HG02610 (cell line): ENCODE results near the gene SLC12A8.

Experiments
- ATAC-seq: cut with Tn5 transposase; IDR thresholded peaks from one replicate; pipeline ENCODE4 v1.9.1; 2021; ENCODE audit warnings: mild to moderate bottlenecking, moderate library complexity; ENCODE audit not compliant: unreplicated experiment

The SLC12A8 gene, protein sequence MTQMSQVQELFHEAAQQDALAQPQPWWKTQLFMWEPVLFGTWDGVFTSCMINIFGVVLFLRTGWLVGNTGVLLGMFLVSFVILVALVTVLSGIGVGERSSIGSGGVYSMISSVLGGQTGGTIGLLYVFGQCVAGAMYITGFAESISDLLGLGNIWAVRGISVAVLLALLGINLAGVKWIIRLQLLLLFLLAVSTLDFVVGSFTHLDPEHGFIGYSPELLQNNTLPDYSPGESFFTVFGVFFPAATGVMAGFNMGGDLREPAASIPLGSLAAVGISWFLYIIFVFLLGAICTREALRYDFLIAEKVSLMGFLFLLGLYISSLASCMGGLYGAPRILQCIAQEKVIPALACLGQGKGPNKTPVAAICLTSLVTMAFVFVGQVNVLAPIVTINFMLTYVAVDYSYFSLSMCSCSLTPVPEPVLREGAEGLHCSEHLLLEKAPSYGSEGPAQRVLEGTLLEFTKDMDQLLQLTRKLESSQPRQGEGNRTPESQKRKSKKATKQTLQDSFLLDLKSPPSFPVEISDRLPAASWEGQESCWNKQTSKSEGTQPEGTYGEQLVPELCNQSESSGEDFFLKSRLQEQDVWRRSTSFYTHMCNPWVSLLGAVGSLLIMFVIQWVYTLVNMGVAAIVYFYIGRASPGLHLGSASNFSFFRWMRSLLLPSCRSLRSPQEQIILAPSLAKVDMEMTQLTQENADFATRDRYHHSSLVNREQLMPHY

DNA sequence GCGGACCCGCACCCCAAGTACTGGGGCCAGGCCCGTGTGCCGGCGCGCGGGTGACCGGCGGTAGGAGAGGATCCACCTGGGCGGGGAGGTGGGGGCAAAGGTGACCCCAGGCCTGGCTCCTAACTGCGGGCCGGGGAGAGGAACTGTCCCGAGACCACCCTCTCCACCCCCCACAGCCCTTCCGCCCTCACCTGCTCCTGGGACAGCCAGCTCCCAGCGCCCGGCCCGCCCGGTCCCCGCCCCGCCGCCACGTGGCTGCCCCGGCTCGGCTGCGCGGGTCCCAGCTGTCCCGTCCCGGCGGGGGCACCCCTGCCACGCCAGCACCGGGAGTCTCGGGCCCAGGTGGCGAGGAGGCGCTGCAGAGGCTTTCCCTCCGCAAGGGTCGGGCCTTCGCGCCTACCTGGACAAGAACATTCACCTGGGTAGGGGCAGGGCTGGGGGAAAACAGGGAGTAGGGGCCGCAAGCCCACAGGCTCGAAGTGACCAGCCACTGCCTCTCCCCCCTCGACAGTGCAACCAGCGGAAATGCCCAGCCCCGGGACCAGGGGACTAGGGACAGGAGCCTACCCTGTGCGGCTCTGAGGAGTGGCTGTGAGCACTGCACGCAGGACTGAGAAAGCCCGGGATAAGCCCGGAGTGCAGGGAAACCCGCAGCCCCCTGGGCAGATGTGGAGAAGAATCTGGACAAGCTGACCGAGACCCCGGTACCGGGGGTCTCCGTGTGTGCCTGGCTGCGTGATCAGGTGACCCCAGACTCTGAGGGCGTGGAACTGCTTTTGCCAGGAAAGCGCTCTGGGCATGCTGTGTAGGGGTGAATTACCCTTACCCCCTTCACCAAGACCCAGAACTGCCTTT, at the start of gene SLC12A8:
TSS of gene SLC12A8 (minus strand) at position 240 of the 855 bp plus-strand sequence. CDS start 1,399 bp downstream, outside the sequence.
- no peak for ATAC-seq

DNA sequence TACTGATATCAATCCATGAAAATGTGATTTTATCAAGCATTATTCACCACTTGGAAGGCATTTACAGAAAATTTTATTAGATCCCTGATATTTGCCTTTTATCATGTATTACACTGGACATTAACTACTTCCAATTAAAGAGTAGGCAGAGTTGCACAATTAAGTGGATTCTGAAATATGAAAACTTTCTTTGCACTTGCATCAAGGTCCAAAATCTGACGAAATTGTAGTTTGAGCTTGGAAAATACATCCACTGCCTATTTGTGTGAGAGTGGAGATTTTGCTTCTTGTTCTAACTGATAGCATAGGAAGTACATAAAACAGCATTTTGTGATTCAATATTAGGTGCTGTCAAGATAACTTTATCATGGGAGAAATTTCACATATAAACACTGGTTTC, 49.6 kb upstream of the SLC12A8 start:
- ATAC-seq = no peak

DNA sequence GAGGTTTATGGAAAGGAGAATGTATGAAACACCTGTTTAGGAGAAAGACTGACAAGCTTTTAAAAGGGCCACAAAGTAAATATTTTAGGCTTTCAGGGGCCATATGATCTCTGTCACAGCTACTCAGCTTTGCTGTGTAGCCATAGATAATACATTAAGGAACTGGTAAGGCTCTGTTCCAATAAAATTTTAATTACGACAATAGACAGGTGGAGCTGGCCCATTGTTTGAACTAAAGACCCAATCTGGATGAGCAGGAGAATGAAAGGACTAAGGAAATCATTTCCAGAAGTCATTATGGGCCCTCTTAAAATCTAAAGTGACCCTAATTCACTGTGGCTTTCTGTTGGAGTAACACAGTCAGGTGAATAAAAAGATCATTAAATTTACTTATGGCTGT, 48.5 kb upstream of the SLC12A8 start:
- no peak for ATAC-seq

DNA sequence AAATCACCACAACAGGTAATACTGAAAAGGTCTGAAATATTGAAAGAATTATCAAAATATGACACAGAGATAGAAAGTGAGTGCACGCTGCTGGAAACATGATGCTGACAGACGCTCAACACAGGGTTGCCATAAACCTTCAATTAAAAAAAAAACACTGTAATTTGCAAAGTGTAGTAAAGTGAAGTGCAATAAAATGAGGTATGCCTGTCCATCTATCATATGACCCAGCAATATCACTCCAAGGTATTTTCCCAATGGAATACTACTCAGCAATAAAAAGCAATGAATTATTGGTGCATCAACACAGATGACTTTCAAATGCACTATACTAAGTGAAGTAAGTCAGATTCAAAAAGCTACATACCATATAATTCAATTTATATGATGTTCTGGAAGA, 47.6 kb upstream of the SLC12A8 start:
- no peak for ATAC-seq

DNA sequence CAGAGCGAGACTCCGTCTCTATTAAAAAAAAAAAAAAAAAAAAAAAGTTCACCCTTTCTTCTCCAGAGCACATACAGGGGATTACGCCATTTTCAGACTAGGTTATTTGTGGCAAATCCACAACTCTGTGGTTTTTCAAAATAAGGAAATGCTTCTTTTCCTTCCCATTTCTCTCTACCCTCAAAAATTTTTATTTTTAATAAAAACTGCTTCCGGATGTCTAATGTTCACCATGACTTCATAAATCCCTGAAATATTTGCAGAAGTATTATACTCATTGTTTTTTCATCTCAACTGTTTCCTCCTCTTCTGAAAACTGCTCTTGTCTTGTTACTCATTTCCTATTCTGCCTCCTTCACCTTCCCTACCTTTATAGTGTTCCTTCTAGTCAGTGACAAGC, 45.0 kb upstream of the SLC12A8 start:
- no peak for ATAC-seq

DNA sequence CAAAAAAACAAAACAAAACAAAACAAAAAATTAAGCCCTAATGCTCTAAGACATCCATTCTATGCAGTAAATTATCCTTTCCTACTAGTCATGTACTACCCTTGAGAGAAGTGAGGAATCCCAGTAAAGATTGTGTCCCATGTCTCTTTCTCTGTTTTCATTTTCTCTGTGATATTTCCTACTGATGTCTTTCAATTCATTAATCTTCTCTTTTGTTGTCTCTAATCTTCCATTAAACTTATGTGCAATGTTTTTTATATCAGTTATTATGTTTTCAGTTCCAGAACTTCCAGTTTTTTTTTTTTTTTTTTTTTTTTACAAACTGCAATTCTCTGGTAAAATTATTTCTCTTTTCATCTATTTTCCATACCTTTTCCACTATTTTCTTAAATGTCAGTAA, 44.1 kb upstream of the SLC12A8 start:
- ATAC-seq = no peak

GRCh38 chr3:125250973-125251372, 38.4 kb upstream of the SLC12A8 start:
- ATAC-seq = no peak

DNA sequence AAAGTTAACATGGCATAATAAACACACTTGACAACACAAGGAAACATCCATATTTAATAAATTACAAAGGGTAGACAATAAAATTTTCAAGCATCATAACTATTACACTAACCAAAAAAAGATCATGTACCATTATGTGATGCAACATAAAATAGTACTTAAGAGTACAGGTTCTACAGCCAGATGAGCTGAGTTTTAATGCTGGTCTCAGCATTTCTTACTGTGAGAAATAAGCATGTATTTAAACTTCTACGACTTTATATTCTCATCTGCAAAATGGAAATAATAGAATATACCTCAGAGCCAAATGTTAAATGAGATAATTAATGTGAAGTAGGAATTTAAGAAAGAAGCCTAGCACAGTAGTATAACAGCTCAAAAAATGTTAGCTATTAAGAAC, 33.7 kb upstream of the SLC12A8 start:
- no peak for ATAC-seq

DNA sequence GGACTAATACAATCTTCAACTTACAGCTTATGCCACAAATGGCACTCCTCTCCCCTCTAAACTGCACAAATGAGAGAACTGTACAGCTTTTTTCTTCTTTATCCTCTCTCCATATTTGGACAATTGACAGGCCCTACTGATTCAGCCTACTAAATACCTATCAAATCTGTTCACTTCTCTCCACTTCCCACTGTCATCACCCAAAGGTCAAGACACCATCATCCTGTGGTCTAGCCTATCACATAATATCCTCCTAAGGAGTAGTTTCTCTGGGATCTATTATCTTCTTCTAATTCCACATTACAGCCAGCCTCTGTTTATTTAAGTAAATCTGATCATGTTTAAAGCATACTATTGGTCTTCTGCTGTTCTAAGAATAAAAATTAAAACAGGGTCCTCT, 33.0 kb upstream of the SLC12A8 start:
- ATAC-seq = no peak

- no peak for ATAC-seq
These were observed 27.9 kb upstream of the SLC12A8 start for GRCh38 chr3:125240496-125240895.

GRCh38 chr3:125239266-125239665, 26.7 kb upstream of the SLC12A8 start:
- no peak for ATAC-seq

DNA sequence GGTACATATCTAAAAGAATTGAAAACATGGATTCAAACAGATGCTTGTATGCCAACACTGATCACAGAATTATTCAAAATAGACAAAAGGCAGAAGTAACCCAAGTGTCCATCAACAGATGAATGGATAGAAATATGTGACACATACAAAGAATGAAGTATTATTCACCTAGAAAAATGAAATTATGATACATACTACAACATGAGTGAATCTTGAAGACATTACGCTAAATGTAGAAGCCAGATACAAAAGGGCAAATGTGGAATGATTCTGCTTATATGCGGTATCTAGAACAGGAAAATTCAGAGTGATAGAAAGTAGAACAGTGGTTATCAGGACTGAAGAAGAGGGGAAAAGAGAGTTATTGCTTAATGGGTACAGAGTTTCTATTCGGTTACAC, 26.2 kb upstream of the SLC12A8 start:
- no peak for ATAC-seq

- no peak for ATAC-seq
These were observed 23.9 kb upstream of the SLC12A8 start for GRCh38 chr3:125236331-125236903.

- no peak for ATAC-seq
These were observed 22.3 kb upstream of the SLC12A8 start for GRCh38 chr3:125234831-125235230.

- ATAC-seq = no peak
These were observed 19.9 kb upstream of the SLC12A8 start for GRCh38 chr3:125232401-125232800.

- ATAC-seq = no peak
These were observed 19.3 kb upstream of the SLC12A8 start for GRCh38 chr3:125231895-125232294.

GRCh38 chr3:125229707-125230106, 17.2 kb upstream of the SLC12A8 start:
- ATAC-seq = no peak

DNA sequence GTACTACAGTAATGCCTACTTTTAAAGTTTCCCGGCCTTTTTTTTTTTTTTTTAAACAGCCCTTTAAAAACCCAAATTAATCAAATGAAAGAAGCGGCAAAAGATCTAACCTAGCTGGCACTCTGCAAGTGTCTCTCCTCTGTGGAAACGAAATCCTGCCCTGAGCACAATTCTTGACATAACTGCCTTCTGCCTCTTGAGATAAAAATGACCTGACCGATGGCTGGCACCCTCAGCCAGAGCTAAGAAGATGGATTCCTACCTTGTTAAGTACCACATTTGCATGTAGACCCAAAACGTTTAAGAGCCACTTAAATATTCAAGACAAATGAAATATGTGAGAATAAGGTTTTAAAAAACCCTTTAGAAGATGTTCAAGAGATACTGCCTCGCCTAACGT, 16.6 kb upstream of the SLC12A8 start:
- ATAC-seq = no peak

DNA sequence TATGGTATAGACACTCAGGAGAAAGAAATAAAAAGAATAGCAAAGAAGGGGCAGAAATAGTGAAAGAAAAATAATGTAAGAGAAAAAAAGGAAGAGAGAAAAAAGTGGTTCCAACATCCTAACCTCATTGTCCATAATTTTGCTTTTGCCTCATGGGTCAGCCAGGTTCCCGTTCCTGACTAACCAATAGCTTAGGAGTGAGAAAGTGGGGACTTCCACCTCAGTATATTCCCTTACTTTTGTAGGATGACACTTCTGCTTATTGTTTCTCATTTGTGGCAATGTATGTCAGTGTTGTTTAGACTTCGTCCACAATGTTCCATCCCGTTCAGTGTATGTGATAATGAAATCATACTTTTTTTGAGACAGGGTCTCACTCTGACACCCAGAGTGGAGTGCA, 9.3 kb upstream of the SLC12A8 start:
- no peak for ATAC-seq

DNA sequence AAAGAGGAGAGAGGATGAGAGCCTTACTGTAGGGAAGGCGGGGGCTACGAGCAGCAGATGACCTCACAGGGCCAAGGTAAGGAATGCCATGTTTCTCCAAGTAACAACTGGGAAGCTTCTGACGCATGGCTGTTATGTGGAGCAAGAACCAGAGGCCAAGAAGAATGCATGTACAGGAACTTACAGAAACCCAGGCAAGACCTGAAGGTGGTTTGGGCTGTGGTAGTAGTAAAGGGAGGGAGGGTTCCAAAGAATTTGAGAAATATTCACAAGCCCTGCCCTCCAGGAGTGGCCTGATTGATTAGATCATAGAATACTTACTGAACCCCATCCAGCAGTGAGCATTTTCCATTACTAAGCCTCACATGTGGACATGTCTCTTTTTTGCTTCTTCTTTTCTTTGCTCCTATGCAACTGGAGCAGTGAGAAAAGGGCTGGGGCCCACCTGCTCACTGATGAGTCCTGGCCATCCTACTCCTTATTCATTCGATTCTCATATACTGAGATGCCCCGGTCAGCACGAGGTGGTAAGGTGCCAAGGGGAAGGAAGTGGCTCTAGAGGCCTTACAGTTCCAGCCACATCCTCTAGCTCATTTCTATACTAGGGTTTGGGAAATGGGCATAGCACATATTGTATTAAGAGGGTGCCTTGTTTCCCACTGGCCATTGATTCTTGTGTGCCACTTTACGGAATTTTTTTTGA, 8.3 kb upstream of the SLC12A8 start:
- no peak for ATAC-seq
